Heart left ventricle (tissue), 13 donors: ENCODE measurements around the gene C8A.

ENCODE experiments used
- POLR2A ChIP-seq, 2 donors: fragments of 450-650 bp; IDR thresholded peaks; one replicate each; pipeline ENCODE4 v1.6.1; 2017; ENCODE audit warnings: antibody characterized with exemption in 2 of 2, mild to moderate bottlenecking in 2 of 2, moderate library complexity in 2 of 2
- TF ChIP-seq, protein P1 (sequence below), 12 donors: fragments of 200-600 bp; sonication (generic) in 4 of 12; IDR thresholded peaks; one replicate each; pipeline versions ENCODE4 v1.5.0 to v1.8.0; 2018 to 2022; ENCODE audit warnings: antibody characterized with exemption in 12 of 12, mild to moderate bottlenecking in 5 of 12
- donor health status: ischemic (EF 13 %, LVEDD 7.1; RV severe dilation, severe dysfunction).
- donor health status: DM: no; HTN: yes; CAD: no.
- donor health status: DM: no; HTN: no; CAD: no.
- donor health status: ischemic (EF 25% LVEDD 6.9; RV normal size, moderate dysfunction).
- donor health status: ischemic (EF 25% LVEDD 5.7; RV mildly dilated, moderate dysfunction).
- donor health status: ischemic (EF 35%, LVEDD 5.7; RV mildly dilated, moderate dysfunction).
- donor health status: nonischemic (EF 11% LVEDD 7.7; RV severe dilation, severe dysfunction).
- donor health status: DM: yes; HTN: yes; CAD: no.
- donor health status: PGD.
- donor health status: ischemic (EF 29% LVEDD 5.4; RV normal size, mild dysfunction).
- donor health status: nonischemic (EF 23%, LVEDD 6.1; RV moderate dilation, normal function).

DNA sequence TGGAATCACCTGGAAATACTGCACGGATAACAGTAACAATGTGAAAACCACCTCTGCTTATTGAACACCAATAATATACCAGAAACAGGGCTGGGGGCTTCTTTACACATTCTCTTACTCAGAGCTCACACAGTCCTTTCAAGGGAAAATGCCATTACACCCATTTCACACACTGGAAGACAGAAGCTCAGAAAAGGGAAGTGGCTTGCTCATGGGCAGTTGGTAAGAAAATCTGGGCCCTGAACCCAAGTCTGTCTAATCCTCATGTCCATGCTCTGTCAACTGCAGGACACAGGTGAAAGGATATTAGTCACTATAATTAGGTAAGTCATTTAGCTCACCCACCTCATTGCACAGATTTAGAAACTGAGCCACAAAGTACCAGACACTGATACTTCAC lies 18.6 kb downstream of the C8A start:
- TF ChIP-seq, protein P1, sequence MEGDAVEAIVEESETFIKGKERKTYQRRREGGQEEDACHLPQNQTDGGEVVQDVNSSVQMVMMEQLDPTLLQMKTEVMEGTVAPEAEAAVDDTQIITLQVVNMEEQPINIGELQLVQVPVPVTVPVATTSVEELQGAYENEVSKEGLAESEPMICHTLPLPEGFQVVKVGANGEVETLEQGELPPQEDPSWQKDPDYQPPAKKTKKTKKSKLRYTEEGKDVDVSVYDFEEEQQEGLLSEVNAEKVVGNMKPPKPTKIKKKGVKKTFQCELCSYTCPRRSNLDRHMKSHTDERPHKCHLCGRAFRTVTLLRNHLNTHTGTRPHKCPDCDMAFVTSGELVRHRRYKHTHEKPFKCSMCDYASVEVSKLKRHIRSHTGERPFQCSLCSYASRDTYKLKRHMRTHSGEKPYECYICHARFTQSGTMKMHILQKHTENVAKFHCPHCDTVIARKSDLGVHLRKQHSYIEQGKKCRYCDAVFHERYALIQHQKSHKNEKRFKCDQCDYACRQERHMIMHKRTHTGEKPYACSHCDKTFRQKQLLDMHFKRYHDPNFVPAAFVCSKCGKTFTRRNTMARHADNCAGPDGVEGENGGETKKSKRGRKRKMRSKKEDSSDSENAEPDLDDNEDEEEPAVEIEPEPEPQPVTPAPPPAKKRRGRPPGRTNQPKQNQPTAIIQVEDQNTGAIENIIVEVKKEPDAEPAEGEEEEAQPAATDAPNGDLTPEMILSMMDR (IDR thresholded peaks at IDR 0.05), result no peak
- no peak for TF ChIP-seq POLR2A (IDR thresholded peaks at IDR 0.05)
